ENCODE results near the gene RGS3. TPM values are rescaled to one million over a fixed set of nuclear protein-coding genes. Genes with fewer than 3 reads are reported as not detected.

RGS3 gene
- total RNA-seq, 1 donor = 48.9 TPM

DNA sequence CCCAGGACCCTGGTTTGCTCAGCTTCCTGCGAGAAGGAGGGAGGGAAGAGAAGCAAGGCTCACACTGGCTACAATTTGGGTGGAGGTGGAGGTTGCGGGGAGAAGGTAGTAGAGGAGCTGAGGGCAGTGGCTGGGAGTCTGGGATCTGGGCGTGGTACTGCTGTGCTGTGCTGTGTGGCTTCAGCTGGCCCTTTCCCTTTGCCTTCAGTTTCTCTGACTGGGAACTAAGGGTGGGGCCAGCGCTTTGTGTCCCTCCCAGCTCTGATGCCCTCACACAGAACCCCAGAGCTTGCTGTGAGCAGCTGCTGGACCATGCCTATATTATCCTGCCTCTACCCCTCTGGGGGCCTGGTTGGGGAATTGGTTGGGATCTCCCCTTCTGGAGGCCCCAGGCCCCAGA lies 60.9 kb downstream of the RGS3 start:
- H3K4me3 ChIP-seq (ENCODE audit: low read depth, low read length) = no peak overlapping the region
- DNase-seq (ENCODE audit: low read depth) = no peak
- no peak for TF ChIP-seq CTCF (IDR thresholded peaks at IDR 0.05; ENCODE audit: insufficient read depth, low read length)

- no peak for DNase-seq (ENCODE audit: low read depth)
- no peak for TF ChIP-seq CTCF (IDR thresholded peaks at IDR 0.05; ENCODE audit: insufficient read depth, low read length)
- no peak overlapping the region for H3K4me3 ChIP-seq (ENCODE audit: low read depth, low read length)
These were observed 61.7 kb downstream of the RGS3 start for GRCh38 chr9:113525205-113525604.

GRCh38 chr9:113525831-113526230 lies 62.3 kb downstream of the RGS3 start:
- no peak overlapping the region for H3K4me3 ChIP-seq (ENCODE audit: low read depth, low read length)
- no peak for DNase-seq (ENCODE audit: low read depth)
- no peak for TF ChIP-seq CTCF (IDR thresholded peaks at IDR 0.05; ENCODE audit: insufficient read depth, low read length)

DNA sequence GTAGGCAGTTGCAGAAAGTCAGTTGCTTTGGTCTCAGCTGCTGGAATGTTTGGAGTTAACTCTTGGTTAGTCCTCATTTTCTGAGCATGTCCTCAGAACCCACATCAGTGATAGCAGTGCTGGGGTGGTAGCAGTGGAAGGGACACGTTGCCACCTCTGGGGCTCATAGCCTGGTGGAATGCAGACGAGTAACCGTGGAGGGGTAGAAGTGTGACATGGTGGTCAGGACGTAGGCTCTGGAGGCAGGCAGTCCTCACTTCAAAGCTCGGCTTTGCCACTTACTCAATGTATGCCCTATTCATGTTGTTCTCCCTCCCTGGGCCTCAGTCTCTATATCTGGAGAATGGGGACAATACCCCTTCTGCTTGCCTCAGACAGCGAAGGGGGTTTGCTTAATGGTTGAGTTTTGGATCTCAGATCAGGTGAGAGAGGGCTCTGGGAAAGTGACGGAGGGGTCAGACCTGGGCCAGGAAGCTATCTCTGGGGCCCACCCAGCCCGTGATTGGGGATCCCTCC lies 62.8 kb downstream of the RGS3 start:
- DNase-seq (ENCODE audit: low read depth) = no peak
- no peak overlapping the region for H3K4me3 ChIP-seq (ENCODE audit: low read depth, low read length)
- no peak for TF ChIP-seq CTCF (IDR thresholded peaks at IDR 0.05; ENCODE audit: insufficient read depth, low read length)

- TF ChIP-seq CTCF (IDR thresholded peaks at IDR 0.05; ENCODE audit: insufficient read depth, low read length) = no peak
- no peak overlapping the region for H3K4me3 ChIP-seq (ENCODE audit: low read depth, low read length)
- no peak for DNase-seq (ENCODE audit: low read depth)
These were observed 63.3 kb downstream of the RGS3 start for GRCh38 chr9:113526841-113527240.

- DNase-seq (ENCODE audit: low read depth) = no peak
- TF ChIP-seq CTCF (IDR thresholded peaks at IDR 0.05; ENCODE audit: insufficient read depth, low read length) = no peak
- no peak overlapping the region for H3K4me3 ChIP-seq (ENCODE audit: low read depth, low read length)
These were observed 64.6 kb downstream of the RGS3 start for GRCh38 chr9:113528088-113528487.

- no peak for DNase-seq (ENCODE audit: low read depth)
- TF ChIP-seq CTCF (IDR thresholded peaks at IDR 0.05; ENCODE audit: insufficient read depth, low read length) = no peak
- H3K4me3 ChIP-seq (ENCODE audit: low read depth, low read length) = no peak overlapping the region
These were observed 65.3 kb downstream of the RGS3 start for GRCh38 chr9:113528811-113529210.

Measured in fibroblast of the aortic adventitia (primary cell).